Astrocyte (in vitro differentiated cells and primary cell): ENCODE data around the gene CNDP2.

Experiments used
- CTCF ChIP-seq: IDR thresholded peaks from 2 replicates; pipeline ENCODE4 v1.5.1; 2011; ENCODE audit warnings: low read depth, mild to moderate bottlenecking, inconsistent platforms, low read length, moderate library complexity; ENCODE audit not compliant: insufficient read depth
- EZH2 ChIP-seq: IDR thresholded peaks from 2 replicates; pipeline ENCODE4 v1.6.1; 2012; ENCODE audit warnings: mild to moderate bottlenecking, low read length, inconsistent platforms; ENCODE audit not compliant: insufficient read depth

GRCh38 chr18:74495581-74496507 lies at the start of gene CNDP2:
- no peak for TF ChIP-seq CTCF
- TF ChIP-seq EZH2: no peak
